K562 (cell line): ENCODE results near the gene SERINC5. TPM values are rescaled to one million over a fixed set of nuclear protein-coding genes. Genes with fewer than 3 reads are reported as not detected.

ENCODE experiments used
- ATAC-seq: fragments of 200-7000 bp; cut with Tn5 transposase; 3 replicates; pipeline ENCODE4 v1.9.1; 2020; ENCODE audit warnings: moderate library complexity
- BruUV-seq: library from RNA; stranded (reverse); fragments of 400-500 nt; replicated peaks from 2 replicates; lab custom pipeline; 2021; lab: Mats Ljungman, UMichigan
- CTCF ChIA-PET: fragments of 300-600 bp; formaldehyde crosslinking; extraction: SDS; loops from one replicate; lab custom pipeline; 2021; ENCODE audit warnings: low intra/inter-chr PET ratio; lab: Yijun Ruan, JAX
- POLR2A ChIA-PET: fragments of 300-600, 350-650 bp; sonication (Branson Sonifier 250); formaldehyde crosslinking; extraction: SDS; loops from one replicate; lab custom pipeline; 2021; ENCODE audit warnings: antibody characterized with exemption, inconsistent platforms; lab: Yijun Ruan, JAX
- DNase-seq, 4 experiments: peaks; one replicate each; pipeline versions ENCODE4 v3.0.0 to v3.0.0-alpha.2; 2011 to 2018; ENCODE audit warnings: low spot score in 3 of 4, mixed read lengths in 3 of 4; ENCODE audit errors: extremely low read depth in 1 of 4
- FAIRE-seq: peaks from 2 replicates; lab custom pipeline; 2011; peaks lifted over from hg19 to GRCh38; lab: Jason Lieb, UNC
- H2AFZ ChIP-seq: 2 replicates; pipeline ENCODE4 v1.6.0; 2011; ENCODE audit warnings: low read depth, low read length, control low read depth, inconsistent platforms
- H3K27ac ChIP-seq: fragments of 200-600 bp; 3 replicates; pipeline ENCODE4 v1.8.0; 2011; ENCODE audit warnings: low read depth, mild to moderate bottlenecking, control low read depth, inconsistent platforms, low read length, moderate library complexity, mixed read lengths; ENCODE audit errors: extremely low read depth
- H3K27me3 ChIP-seq, 2 experiments: fragments of 300-600 bp in 1 of 2; 2 replicates in 1 of 2; 3 replicates in 1 of 2; pipeline versions ENCODE4 v1.6.0 to v1.8.0; 2011; ENCODE audit warnings: inconsistent platforms in 2 of 2, low read length in 2 of 2, mild to moderate bottlenecking in 1 of 2, mixed read lengths in 1 of 2, moderate library complexity in 1 of 2; ENCODE audit not compliant: control insufficient read depth in 2 of 2, insufficient read depth in 2 of 2
- H3K36me3 ChIP-seq: fragments of 300-600 bp; 3 replicates; pipeline ENCODE4 v1.8.0; 2011; ENCODE audit warnings: mild to moderate bottlenecking, low read length, inconsistent platforms; ENCODE audit not compliant: control insufficient read depth, insufficient read depth
- H3K4me1 ChIP-seq, 2 experiments: fragments of 200-600 bp in 1 of 2; replicated peaks in 1 of 2; 2 replicates in 1 of 2; 3 replicates in 1 of 2; pipeline versions ENCODE4 v1.5.1 to v1.8.0; 2011; ENCODE audit warnings: inconsistent platforms in 2 of 2, low read length in 2 of 2, mild to moderate bottlenecking in 1 of 2, mixed read lengths in 1 of 2, moderate library complexity in 1 of 2; ENCODE audit not compliant: control insufficient read depth in 2 of 2, insufficient read depth in 2 of 2
- H3K4me2 ChIP-seq: 2 replicates; pipeline ENCODE4 v1.6.1; 2011; ENCODE audit warnings: low read length, control low read depth, inconsistent platforms, mixed read lengths; ENCODE audit not compliant: insufficient read depth
- H3K4me3 ChIP-seq: fragments of 200-600 bp; sonication (generic), shearing (Covaris generic); 2 replicates; pipeline ENCODE4 v1.5.1; 2016; ENCODE audit warnings: control low read depth, inconsistent platforms
- H3K79me2 ChIP-seq: fragments of 200-600 bp; 3 replicates; pipeline ENCODE4 v1.8.0; 2011; ENCODE audit warnings: low read length, inconsistent platforms; ENCODE audit not compliant: control insufficient read depth, insufficient read depth
- H3K9ac ChIP-seq, 2 experiments: 2 replicates each; pipeline versions ENCODE4 v1.6.0 to v1.6.1; 2011; ENCODE audit warnings: low read depth in 2 of 2, low read length in 2 of 2, control low read depth in 1 of 2, inconsistent platforms in 1 of 2, mild to moderate bottlenecking in 1 of 2, mixed read lengths in 1 of 2; ENCODE audit not compliant: insufficient read depth in 1 of 2
- H3K9me1 ChIP-seq: one replicate; pipeline ENCODE4 v1.6.0; 2011; ENCODE audit warnings: inconsistent platforms, mild to moderate bottlenecking, low read length, moderate library complexity; ENCODE audit not compliant: control insufficient read depth, insufficient read depth
- H3K9me3 ChIP-seq: replicated peaks from 2 replicates; pipeline ENCODE4 v1.5.1; 2011; ENCODE audit warnings: low read depth, low read length, inconsistent platforms; ENCODE audit not compliant: control insufficient read depth, insufficient read depth
- H4K20me1 ChIP-seq: replicated peaks from 2 replicates; pipeline ENCODE4 v1.6.1; 2011; ENCODE audit warnings: low read length, inconsistent platforms, mixed read lengths; ENCODE audit not compliant: control insufficient read depth, insufficient read depth
- CC2D1A ChIP-seq: fragments of 450-650 bp; IDR thresholded peaks from 2 replicates; pipeline ENCODE4 v1.6.1; 2017; ENCODE audit warnings: mild to moderate bottlenecking
- CEBPG ChIP-seq, 3 experiments: fragments of 200-800 bp in 1 of 3; sonication (Bioruptor generic) in 1 of 3; sonication (generic) in 1 of 3; formaldehyde crosslinking in 1 of 3; IDR thresholded peaks in 2 of 3; conservative IDR thresholded peaks in 1 of 3; 2 replicates each; pipeline versions ENCODE4 v1.6.1 to v1.8.0; 2016 to 2022; ENCODE audit warnings: missing compliant biosample characterization in 2 of 3, missing genetic modification characterization in 2 of 3, mild to moderate bottlenecking in 1 of 3, missing genetic modification reagents in 1 of 3
- CTBP1 ChIP-seq: fragments of 450-650 bp; IDR thresholded peaks from 2 replicates; pipeline ENCODE4 v1.6.1; 2016; ENCODE audit warnings: borderline replicate concordance
- NCOA4 ChIP-seq: fragments of 450-650 bp; IDR thresholded peaks from 2 replicates; pipeline ENCODE4 v1.6.1; 2018; ENCODE audit warnings: mild to moderate bottlenecking; ENCODE audit not compliant: partially characterized antibody
- RBFOX2 ChIP-seq: fragments of 200-400 bp; formaldehyde crosslinking; IDR thresholded peaks from 2 replicates; pipeline ENCODE4 v1.6.1; 2017; ENCODE audit warnings: low read depth, mild to moderate bottlenecking, low read length, moderate library complexity
- TOE1 ChIP-seq, 2 experiments: fragments of 450-650 bp in 1 of 2; sonication (generic) in 1 of 2; formaldehyde crosslinking in 1 of 2; IDR thresholded peaks; 2 replicates each; pipeline versions ENCODE4 v1.7.1 to v1.8.0; 2016 to 2022; ENCODE audit warnings: borderline replicate concordance in 2 of 2, mild to moderate bottlenecking in 2 of 2, antibody characterized with exemption in 1 of 2, inconsistent platforms in 1 of 2, low read depth in 1 of 2, missing genetic modification reagents in 1 of 2, moderate library complexity in 1 of 2
- TRIM24 ChIP-seq, 2 experiments: fragments of 450-650 bp; IDR thresholded peaks; 2 replicates each; pipeline ENCODE4 v1.6.1; 2016
- ZC3H8 ChIP-seq: fragments of 450-650 bp; IDR thresholded peaks from 2 replicates; pipeline ENCODE4 v1.6.1; 2017
- ZNF12 ChIP-seq: sonication (generic); formaldehyde crosslinking; IDR thresholded peaks from 2 replicates; pipeline ENCODE4 v1.4.0; 2020; ENCODE audit warnings: mild to moderate bottlenecking, missing genetic modification reagents
- WGBS: fragments of 100-300 bp; shearing (Covaris generic); methylation state at CpG from one replicate; pipeline ENCODE4 v1.1.6; 2016; ENCODE audit warnings: low coverage, mixed read lengths; ENCODE audit not compliant: insufficient coverage; ENCODE audit errors: missing lambda C conversion rate; 5-methylcytosine and 5-hydroxymethylcytosine counted together
- in situ Hi-C: fragments of 300-500 bp; cut with MboI; formaldehyde crosslinking; loops from 4 replicates; pipeline ENCODE4 v1.15.0; 2018; ENCODE audit warnings: inconsistent platforms, mixed read lengths
- intact Hi-C: fragments of 100-400 bp; cut with micrococcal nuclease; formaldehyde crosslinking; loops from 2 replicates; pipeline ENCODE4 v1.14.2; 2022
- polyA plus RNA-seq, 8 experiments: library from polyadenylated mRNA; depleted of rRNA in 4 of 8; stranded (reverse) in 5 of 8; unstranded in 3 of 8; fragments of >200 nt; fragmentation: Nextera tagmentation in 2 of 8; fragmentation: Illumina TruSeq in 1 of 8; extraction: Ambion mirVana in 2 of 8; extraction: Trizol in 1 of 8; gene quantifications; 2 replicates each; pipeline versions ENCODE4 v1.2.1 to v1.2.3, GENCODE V29; 2011 to 2014; ENCODE audit warnings: inconsistent platforms in 1 of 8, missing spikeins in 1 of 8
- total RNA-seq, 7 experiments: library from RNA; depleted of rRNA in 6 of 7; stranded (reverse); fragments of >200 nt in 6 of 7; fragmentation: Illumina TruSeq in 2 of 7; extraction: Trizol in 2 of 7; gene quantifications; 2 replicates each; pipeline versions ENCODE4 v1.2.1 to v1.2.3, GENCODE V29; 2011 to 2021; ENCODE audit warnings: low replicate concordance in 1 of 7
- TF ChIP-seq, protein P1 (sequence below): fragments of 450-650 bp; formaldehyde crosslinking; IDR thresholded peaks from 2 replicates; pipeline ENCODE4 v1.4.0; 2022; ENCODE audit warnings: mild to moderate bottlenecking, moderate library complexity
- TF ChIP-seq, protein P2 (sequence below), 2 experiments: fragments of 450-650 bp in 1 of 2; sonication (generic) in 1 of 2; formaldehyde crosslinking in 1 of 2; IDR thresholded peaks in 1 of 2; conservative IDR thresholded peaks in 1 of 2; 2 replicates each; pipeline versions ENCODE4 v1.6.1 to v1.8.1; 2016 to 2023; ENCODE audit warnings: mild to moderate bottlenecking in 2 of 2, moderate library complexity in 2 of 2, inconsistent platforms in 1 of 2, missing genetic modification reagents in 1 of 2

SERINC5 gene
- total and polyA plus RNA-seq, 9 of the 15 experiments (the other 6 are each of a cell fraction or from before 2014, with no cell fraction given), result 1.4 to 7.9 (median 3.7) TPM

DNA sequence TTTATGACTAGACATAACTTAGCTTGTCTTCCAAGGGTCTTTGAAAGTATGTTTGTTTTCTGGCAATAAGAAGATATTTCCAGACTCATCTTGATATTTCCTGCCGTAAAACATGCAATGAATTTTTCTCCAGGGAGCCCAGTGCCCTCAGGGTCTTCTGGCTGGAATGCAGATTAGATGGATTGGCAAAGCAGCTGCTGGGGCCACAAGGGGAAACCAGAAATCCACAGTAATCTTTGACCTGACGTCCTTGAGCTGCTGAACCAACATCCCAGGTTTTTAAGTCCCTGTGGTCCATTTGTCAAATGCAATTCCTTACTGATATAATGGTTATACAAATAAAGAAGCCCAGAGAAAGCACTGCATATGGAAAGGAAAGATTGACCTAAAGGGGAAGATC lies 127.7 kb downstream of the SERINC5 start:
- H4K20me1 ChIP-seq, result no peaks in the 10 kb centered on the region
- ChIA-PET CTCF (no interaction called here), POLR2A (no interaction called here)
- peaks cover 3 to 12% of the 10 kb centered on the region in 2 experiments; a peak in 4 of 5 replicates for H3K27me3 ChIP-seq
- H2AFZ ChIP-seq, result no peak overlapping the region
- no peaks in the 10 kb centered on the region for H3K4me1 ChIP-seq
- BruUV-seq, result no TSS peak
- no peak overlapping the region for H3K4me2 ChIP-seq
- H3K9ac ChIP-seq, result no peak overlapping the region
- no peak for FAIRE-seq
- no peaks in the 10 kb centered on the region for H3K9me1 ChIP-seq
- TF ChIP-seq RBFOX2, result no peak
- H3K79me2 ChIP-seq, result no peaks in the 10 kb centered on the region
- intact Hi-C loops (no loop called here), in situ Hi-C loops (no loop called here)
- 12% methylated on average over 2 of the region's 2 CpGs for WGBS
- H3K27ac ChIP-seq, result no peak overlapping the region
- DNase-seq, result no peak
- peaks cover 3% of the 10 kb centered on the region; the same call in 1 of the 2 replicates for H3K9me3 ChIP-seq
- H3K36me3 ChIP-seq, result no peaks in the 10 kb centered on the region
- no peak overlapping the region for H3K4me3 ChIP-seq
- ATAC-seq, result no peak

DNA sequence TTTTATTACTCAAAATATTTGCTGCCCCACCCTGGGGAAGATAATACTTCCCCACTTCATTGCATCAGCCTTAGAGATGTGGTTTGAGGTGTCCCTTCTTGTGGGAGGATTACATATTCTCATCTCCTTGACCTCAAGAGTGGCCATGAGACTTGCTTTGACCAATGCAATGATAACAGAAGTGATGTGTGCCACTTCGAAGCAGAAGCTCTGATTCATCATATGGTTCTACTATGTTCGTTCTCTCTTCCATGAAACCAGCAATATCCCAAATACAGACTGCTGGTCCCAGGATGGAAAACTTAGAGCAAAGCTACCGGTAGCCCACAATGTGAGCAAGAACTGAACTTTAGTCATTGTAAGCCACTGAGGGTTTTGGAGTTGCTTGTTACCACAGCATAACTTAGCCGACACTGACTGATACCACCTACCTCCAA lies 128.7 kb downstream of the SERINC5 start:
- TF ChIP-seq, protein P1, sequence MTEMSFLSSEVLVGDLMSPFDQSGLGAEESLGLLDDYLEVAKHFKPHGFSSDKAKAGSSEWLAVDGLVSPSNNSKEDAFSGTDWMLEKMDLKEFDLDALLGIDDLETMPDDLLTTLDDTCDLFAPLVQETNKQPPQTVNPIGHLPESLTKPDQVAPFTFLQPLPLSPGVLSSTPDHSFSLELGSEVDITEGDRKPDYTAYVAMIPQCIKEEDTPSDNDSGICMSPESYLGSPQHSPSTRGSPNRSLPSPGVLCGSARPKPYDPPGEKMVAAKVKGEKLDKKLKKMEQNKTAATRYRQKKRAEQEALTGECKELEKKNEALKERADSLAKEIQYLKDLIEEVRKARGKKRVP (CRISPR knock-in tag), result peak; percentile 32; the same call in 1 of the 2 replicates
- TF ChIP-seq NCOA4 (no peak), CC2D1A (no peak), CEBPG (CRISPR knock-in tag; IDR thresholded peaks at IDR 0.05) (peak; percentile 85), CEBPG (tag; conservative IDR thresholded peaks at IDR 0.05 in 1 of 2, IDR thresholded peaks at IDR 0.05 in 1 of 2) (peak in 1 of 2 experiments; percentile 84; a peak in 2 of 4 replicates), ZNF12 (peak; percentile 97), ZC3H8 (no peak), CTBP1 (peak; percentile 37; the same call in 1 of the 2 replicates), TRIM24 (IDR thresholded peaks at IDR 0.05) (peak in 1 of 2 experiments; percentile 41; a peak in 1 of 4 replicates), TOE1 (IDR thresholded peaks at IDR 0.05; ENCODE audit: borderline replicate concordance) (no peak), TOE1 (CRISPR knock-in tag; IDR thresholded peaks at IDR 0.05; ENCODE audit: borderline replicate concordance, low read depth) (no peak)
- TF ChIP-seq, protein P2, sequence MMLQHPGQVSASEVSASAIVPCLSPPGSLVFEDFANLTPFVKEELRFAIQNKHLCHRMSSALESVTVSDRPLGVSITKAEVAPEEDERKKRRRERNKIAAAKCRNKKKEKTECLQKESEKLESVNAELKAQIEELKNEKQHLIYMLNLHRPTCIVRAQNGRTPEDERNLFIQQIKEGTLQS (IDR thresholded peaks at IDR 0.05), result peak; percentile 43; the same call in 1 of the 2 replicates
- TF ChIP-seq, protein P2 (CRISPR knock-in tag; conservative IDR thresholded peaks at IDR 0.05), result no peak
- DNase-seq, result no peak
- H3K4me2 ChIP-seq, result no peak overlapping the region
- H3K4me1 ChIP-seq, result no peaks in the 10 kb centered on the region
- H3K4me3 ChIP-seq, result no peak overlapping the region
- no peak for FAIRE-seq
- H3K9me3 ChIP-seq, result 0 out of 2 replicates have a peak, but pooled peaks cover 3% of the 10 kb centered on the region
- POLR2A ChIA-PET, result no interaction called here
- CTCF ChIA-PET, result no interaction called here
- H3K79me2 ChIP-seq, result no peaks in the 10 kb centered on the region
- no peak overlapping the region for H3K27ac ChIP-seq
- no peaks in the 10 kb centered on the region for H4K20me1 ChIP-seq
- WGBS, result 12% methylated on average over 4 of the region's 4 CpGs
- H3K27me3 ChIP-seq, result peaks cover 3 to 12% of the 10 kb centered on the region in 2 experiments
- ATAC-seq, result no peak; the same call in 2 of the 3 replicates
- H3K9me1 ChIP-seq, result no peaks in the 10 kb centered on the region
- H2AFZ ChIP-seq, result no peak overlapping the region
- in situ Hi-C loops, result no loop called here
- no peak overlapping the region for H3K9ac ChIP-seq
- no TSS peak for BruUV-seq
- no peaks in the 10 kb centered on the region for H3K36me3 ChIP-seq
- intact Hi-C loops, result no loop called here
